Calu3 (cell line): Measurements from ENCODE around the gene CCDC59. TPM values are rescaled to one million over a fixed set of nuclear protein-coding genes. Genes with fewer than 3 reads are reported as not detected.

Experiments used
- BruUV-seq: library from RNA; stranded (reverse); fragments of 400-500 nt; replicated peaks from 2 replicates; lab custom pipeline; 2021; lab: Mats Ljungman, UMichigan
- CTCF ChIA-PET: fragments of 300-600 bp; sonication (Branson Sonifier 250); formaldehyde crosslinking; loops from one replicate; lab custom pipeline; 2022; ENCODE audit warnings: antibody characterized with exemption; lab: Charles Lee
- DNase-seq: peaks from one replicate; pipeline ENCODE4 v3.0.0; 2022
- H3K27ac Mint-ChIP-seq: one replicate; pipeline ENCODE4 v1.8.0; 2022; ENCODE audit warnings: mixed read lengths; ENCODE audit not compliant: unreplicated experiment
- H3K27me3 Mint-ChIP-seq: one replicate; pipeline ENCODE4 v1.8.0; 2022; ENCODE audit warnings: mixed read lengths; ENCODE audit not compliant: unreplicated experiment
- H3K36me3 Mint-ChIP-seq: one replicate; pipeline ENCODE4 v1.8.0; 2022; ENCODE audit warnings: mild to moderate bottlenecking, moderate library complexity, mixed read lengths; ENCODE audit not compliant: insufficient read depth, unreplicated experiment
- H3K4me1 Mint-ChIP-seq: one replicate; pipeline ENCODE4 v1.8.0; 2022; ENCODE audit warnings: mild to moderate bottlenecking, low read depth, mixed read lengths; ENCODE audit not compliant: unreplicated experiment
- H3K4me3 Mint-ChIP-seq: one replicate; pipeline ENCODE4 v1.8.0; 2022; ENCODE audit warnings: mild to moderate bottlenecking, low read depth, moderate library complexity, mixed read lengths; ENCODE audit not compliant: unreplicated experiment
- H3K9me3 Mint-ChIP-seq: one replicate; pipeline ENCODE4 v1.8.0; 2022; ENCODE audit warnings: low read depth, mixed read lengths; ENCODE audit not compliant: unreplicated experiment
- intact Hi-C: fragments of 100-400 bp; cut with micrococcal nuclease; formaldehyde crosslinking; loops from one replicate; pipeline ENCODE4 v1.10.0; 2022; ENCODE audit not compliant: unreplicated experiment
- total RNA-seq: library from RNA; stranded (reverse); gene quantifications from 2 replicates; pipeline ENCODE4 v1.2.3, GENCODE V29; 2022
- TF ChIP-seq, protein P1 (sequence below): fragments of 200-600 bp; IDR thresholded peaks from one replicate; pipeline ENCODE4 v1.8.0; 2022; ENCODE audit warnings: antibody characterized with exemption; ENCODE audit not compliant: unreplicated experiment

CCDC59 gene
- total RNA-seq, 1 experiment from 2014 or later: 55.8 TPM

DNA sequence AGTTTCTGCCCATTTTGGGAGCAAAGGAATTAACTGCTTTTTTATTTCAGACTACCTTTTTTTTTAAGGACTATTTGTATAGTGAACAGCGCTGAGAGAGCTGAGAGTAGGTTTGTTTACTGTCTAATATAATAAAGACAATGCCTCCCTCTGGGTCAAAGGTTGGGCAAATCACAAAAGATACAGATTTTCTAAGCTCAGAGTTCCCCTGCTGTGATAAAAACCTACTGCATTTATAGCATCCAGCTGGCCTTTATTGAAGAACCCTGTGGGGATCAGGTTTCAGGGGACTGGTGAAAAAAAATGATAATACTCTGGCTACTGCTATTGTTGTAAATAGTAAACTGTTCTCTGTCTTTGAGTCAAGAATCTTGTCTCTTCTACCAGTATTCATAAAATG lies 28.7 kb downstream of the CCDC59 start:
- intact Hi-C loops: loop anchor here (10.0 kb wide), 1 partner anchor 535 kb away; no protein-coding TSS in a partner anchor
- no peak overlapping the region for H3K4me3 Mint-ChIP-seq
- TF ChIP-seq, protein P1, sequence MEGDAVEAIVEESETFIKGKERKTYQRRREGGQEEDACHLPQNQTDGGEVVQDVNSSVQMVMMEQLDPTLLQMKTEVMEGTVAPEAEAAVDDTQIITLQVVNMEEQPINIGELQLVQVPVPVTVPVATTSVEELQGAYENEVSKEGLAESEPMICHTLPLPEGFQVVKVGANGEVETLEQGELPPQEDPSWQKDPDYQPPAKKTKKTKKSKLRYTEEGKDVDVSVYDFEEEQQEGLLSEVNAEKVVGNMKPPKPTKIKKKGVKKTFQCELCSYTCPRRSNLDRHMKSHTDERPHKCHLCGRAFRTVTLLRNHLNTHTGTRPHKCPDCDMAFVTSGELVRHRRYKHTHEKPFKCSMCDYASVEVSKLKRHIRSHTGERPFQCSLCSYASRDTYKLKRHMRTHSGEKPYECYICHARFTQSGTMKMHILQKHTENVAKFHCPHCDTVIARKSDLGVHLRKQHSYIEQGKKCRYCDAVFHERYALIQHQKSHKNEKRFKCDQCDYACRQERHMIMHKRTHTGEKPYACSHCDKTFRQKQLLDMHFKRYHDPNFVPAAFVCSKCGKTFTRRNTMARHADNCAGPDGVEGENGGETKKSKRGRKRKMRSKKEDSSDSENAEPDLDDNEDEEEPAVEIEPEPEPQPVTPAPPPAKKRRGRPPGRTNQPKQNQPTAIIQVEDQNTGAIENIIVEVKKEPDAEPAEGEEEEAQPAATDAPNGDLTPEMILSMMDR: no peak
- DNase-seq: no peak
- H3K4me1 Mint-ChIP-seq: no peaks in the 10 kb centered on the region
- H3K27ac Mint-ChIP-seq: no peak overlapping the region
- BruUV-seq: no TSS peak
- H3K27me3 Mint-ChIP-seq: no peaks in the 10 kb centered on the region
- no peaks in the 10 kb centered on the region for H3K36me3 Mint-ChIP-seq
- H3K9me3 Mint-ChIP-seq: no peaks in the 10 kb centered on the region
- CTCF ChIA-PET: interaction anchor here (0.8 kb wide), 1 partner anchor 15 kb away, joined by 3 read pairs; no protein-coding TSS in a partner anchor

DNA sequence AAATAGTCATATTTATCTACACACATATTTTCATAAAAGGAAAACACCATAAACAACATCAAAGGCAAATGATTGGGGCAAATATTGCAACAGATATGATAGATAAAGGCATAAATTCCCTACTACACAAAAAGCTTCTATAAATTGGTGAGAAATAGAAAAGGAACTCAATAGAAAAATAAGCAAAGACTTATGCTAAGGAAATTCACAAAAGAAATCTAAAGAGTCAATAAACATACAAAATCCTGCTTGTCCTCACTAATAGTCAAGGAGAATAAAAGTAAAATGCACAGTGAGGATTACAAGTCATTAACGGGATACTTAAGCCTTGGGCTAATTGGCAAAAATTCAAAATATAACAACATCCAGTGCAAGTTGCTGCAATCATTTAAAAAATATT lies 30.3 kb downstream of the CCDC59 start:
- no peaks in the 10 kb centered on the region for H3K36me3 Mint-ChIP-seq
- H3K27me3 Mint-ChIP-seq: no peaks in the 10 kb centered on the region
- no peak overlapping the region for H3K4me3 Mint-ChIP-seq
- CTCF ChIA-PET: no interaction called here
- intact Hi-C loops: loop anchor here (1.0 to 10.0 kb wide), 3 partner anchors 385 to 684 kb away; no protein-coding TSS in a partner anchor
- no peaks in the 10 kb centered on the region for H3K9me3 Mint-ChIP-seq
- BruUV-seq: no TSS peak
- H3K4me1 Mint-ChIP-seq: no peaks in the 10 kb centered on the region
- TF ChIP-seq, protein P1: no peak
- DNase-seq: no peak
- no peak overlapping the region for H3K27ac Mint-ChIP-seq

DNA sequence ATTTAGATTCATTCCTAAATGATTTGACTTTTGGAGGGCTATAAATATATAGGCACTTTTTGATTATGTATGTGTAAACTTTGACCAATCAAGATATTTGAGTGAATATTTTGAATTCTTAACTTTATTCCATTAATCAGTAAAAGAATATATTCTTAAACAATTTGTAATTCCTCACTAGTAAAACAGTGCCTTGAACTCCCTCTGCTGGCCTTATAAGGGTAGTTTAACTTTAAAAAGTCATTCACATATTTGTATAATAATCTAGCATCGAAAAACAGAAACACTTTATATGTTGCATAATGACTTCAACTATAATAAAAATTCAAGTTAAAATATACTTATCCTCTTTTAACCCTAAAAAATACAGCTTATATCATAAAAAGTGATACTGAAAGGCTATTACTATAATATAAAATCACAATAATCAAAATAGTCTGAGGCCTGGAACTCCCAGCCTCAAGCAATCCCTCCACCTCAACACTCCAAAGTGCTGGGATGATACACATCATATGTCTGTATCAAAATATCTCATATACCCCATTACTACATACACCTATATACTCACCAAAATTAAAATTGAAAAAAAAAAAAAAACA lies 31.2 kb downstream of the CCDC59 start:
- BruUV-seq: no TSS peak
- no peaks in the 10 kb centered on the region for H3K27me3 Mint-ChIP-seq
- no peak for DNase-seq
- H3K4me1 Mint-ChIP-seq: no peaks in the 10 kb centered on the region
- H3K36me3 Mint-ChIP-seq: no peaks in the 10 kb centered on the region
- TF ChIP-seq, protein P1: peak; percentile 40
- intact Hi-C loops: loop anchor here (1.0 to 10.0 kb wide), 3 partner anchors 384 to 683 kb away; no protein-coding TSS in a partner anchor
- CTCF ChIA-PET: no interaction called here
- no peaks in the 10 kb centered on the region for H3K9me3 Mint-ChIP-seq
- no peak overlapping the region for H3K4me3 Mint-ChIP-seq
- H3K27ac Mint-ChIP-seq: no peak overlapping the region

DNA sequence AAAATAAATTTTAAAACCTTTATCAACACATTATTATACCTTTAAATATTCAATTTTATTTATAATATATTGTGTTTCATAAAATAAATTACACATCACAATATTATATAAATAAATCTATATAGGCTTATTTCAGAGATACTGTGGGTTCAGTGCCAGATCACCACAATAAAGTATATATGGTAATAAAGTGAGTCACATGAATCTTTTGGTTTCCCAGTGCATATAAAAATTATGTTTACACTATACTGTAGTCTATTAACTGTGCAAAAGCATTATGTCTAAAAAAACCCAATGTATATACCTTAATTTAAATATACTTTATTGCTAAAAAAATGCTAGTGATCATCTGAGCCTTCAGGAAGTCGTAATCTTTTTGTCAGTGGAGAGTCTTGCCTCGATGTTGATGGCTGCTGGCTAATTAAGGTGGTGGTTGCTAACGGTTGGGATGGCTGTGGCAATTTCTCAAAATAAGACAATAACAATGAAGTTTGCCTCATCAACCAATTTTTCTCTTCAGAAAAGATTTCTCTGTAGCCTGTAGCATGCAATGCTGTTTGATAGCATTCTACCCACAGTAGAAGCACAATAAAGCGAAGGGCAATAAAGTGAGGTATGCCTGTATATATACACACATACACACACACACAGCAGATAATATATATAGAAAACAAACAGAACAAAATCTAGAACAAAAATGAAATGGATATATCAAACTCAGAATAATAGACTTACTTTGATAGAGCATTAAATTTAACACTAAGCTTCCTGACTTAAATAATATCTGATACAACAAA lies 32.4 kb downstream of the CCDC59 start:
- no peak overlapping the region for H3K27ac Mint-ChIP-seq
- intact Hi-C loops: loop anchor here (2.0 to 10.0 kb wide), 2 partner anchors 383 to 531 kb away; no protein-coding TSS in a partner anchor

More for the DNA sequence above, 32.4 kb downstream of the CCDC59 start:
- Mint-ChIP-seq H3K27me3 (no peaks in the 10 kb centered on the region), H3K4me3 (no peak overlapping the region), H3K36me3 (no peaks in the 10 kb centered on the region), H3K9me3 (no peaks in the 10 kb centered on the region), H3K4me1 (no peaks in the 10 kb centered on the region)
- BruUV-seq: no TSS peak
- CTCF ChIA-PET: no interaction called here
- TF ChIP-seq, protein P1: no peak
- no peak for DNase-seq
